ENCODE data around the gene NDUFV2. TPM values are rescaled to one million over a fixed set of nuclear protein-coding genes. Genes with fewer than 3 reads are reported as not detected.

Gene NDUFV2
- polyA plus RNA-seq, 1 donor (not counting 4 experiments of a cell fraction or from before 2014, with no cell fraction given) = 202 TPM

DNA sequence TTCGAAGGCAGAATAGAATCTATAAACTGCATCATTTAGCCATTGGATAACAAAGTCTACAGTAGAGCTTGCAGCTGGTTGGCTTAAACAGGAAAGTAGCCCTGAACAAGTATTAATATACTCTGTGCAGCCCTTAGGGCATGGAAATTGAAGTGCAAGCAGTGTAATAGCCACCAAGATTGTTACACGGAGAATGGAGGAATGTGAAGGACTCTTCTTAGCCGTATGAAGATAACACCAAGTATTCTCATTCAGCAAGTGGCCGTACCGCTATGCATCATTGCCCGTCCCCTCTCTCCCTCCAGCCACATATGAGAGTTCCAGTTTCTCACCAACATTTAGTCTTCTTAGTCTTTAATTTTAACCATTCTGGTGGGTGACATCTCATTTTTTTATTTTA, 74.5 kb downstream of the NDUFV2 start:
- Histone ChIP-seq H3K9ac (ENCODE audit: control insufficient read depth, extremely low read depth, insufficient read depth, low read length) (no peak overlapping the region), H3K4me3 (ENCODE audit: control insufficient read depth in 2 of 3, extremely low read depth in 1 of 3, insufficient read depth in 2 of 3, low read depth in 1 of 3, low read length in 3 of 3) (no peak overlapping the region), H3K36me3 (ENCODE audit: control insufficient read depth in 2 of 2, extremely low read depth in 1 of 2, insufficient read depth in 2 of 2, low read length in 2 of 2) (no peaks in the 10 kb centered on the region), H3K4me1 (ENCODE audit: control insufficient read depth, extremely low read depth, insufficient read depth, low read length) (peaks cover 6% of the 10 kb centered on the region), H3K27ac (ENCODE audit: control insufficient read depth, insufficient read depth, low read length) (no peak overlapping the region), H4K20me1 (ENCODE audit: control insufficient read depth, extremely low read depth, insufficient read depth, low read length) (no peaks in the 10 kb centered on the region), H2AFZ (ENCODE audit: control insufficient read depth, low read length) (no peak overlapping the region), H3K9me3 (ENCODE audit: control insufficient read depth, low read depth, low read length) (no peaks in the 10 kb centered on the region), H3K9me1 (ENCODE audit: control insufficient read depth, extremely low read depth, insufficient read depth, low read length) (no peaks in the 10 kb centered on the region), H3K79me2 (ENCODE audit: control insufficient read depth, insufficient read depth, low read length) (peaks cover 53% of the 10 kb centered on the region), H3K27me3 (ENCODE audit: control insufficient read depth, extremely low read depth, insufficient read depth, low read length) (no peaks in the 10 kb centered on the region), H3K4me2 (ENCODE audit: control insufficient read depth, extremely low read depth, insufficient read depth, low read depth, low read length) (no peak overlapping the region)
- DNase-seq (ENCODE audit: low read depth, low spot score) (no peak), FAIRE-seq (no peak)
- TF ChIP-seq EZH2 (IDR thresholded peaks at IDR 0.05; ENCODE audit: low read length) = no peak
- TF ChIP-seq, protein P1, sequence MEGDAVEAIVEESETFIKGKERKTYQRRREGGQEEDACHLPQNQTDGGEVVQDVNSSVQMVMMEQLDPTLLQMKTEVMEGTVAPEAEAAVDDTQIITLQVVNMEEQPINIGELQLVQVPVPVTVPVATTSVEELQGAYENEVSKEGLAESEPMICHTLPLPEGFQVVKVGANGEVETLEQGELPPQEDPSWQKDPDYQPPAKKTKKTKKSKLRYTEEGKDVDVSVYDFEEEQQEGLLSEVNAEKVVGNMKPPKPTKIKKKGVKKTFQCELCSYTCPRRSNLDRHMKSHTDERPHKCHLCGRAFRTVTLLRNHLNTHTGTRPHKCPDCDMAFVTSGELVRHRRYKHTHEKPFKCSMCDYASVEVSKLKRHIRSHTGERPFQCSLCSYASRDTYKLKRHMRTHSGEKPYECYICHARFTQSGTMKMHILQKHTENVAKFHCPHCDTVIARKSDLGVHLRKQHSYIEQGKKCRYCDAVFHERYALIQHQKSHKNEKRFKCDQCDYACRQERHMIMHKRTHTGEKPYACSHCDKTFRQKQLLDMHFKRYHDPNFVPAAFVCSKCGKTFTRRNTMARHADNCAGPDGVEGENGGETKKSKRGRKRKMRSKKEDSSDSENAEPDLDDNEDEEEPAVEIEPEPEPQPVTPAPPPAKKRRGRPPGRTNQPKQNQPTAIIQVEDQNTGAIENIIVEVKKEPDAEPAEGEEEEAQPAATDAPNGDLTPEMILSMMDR (optimal IDR thresholded peaks at IDR 0.05 in 1 of 3, IDR thresholded peaks at IDR 0.05 in 1 of 3, conservative IDR thresholded peaks at IDR 0.05 in 1 of 3; ENCODE audit: extremely low read depth in 1 of 3, insufficient read depth in 2 of 3, low read length in 3 of 3) = no peak
- dilution Hi-C loops (cut with MboI; ENCODE audit: extremely low pct_ligation_motif_present, low sequenced_read_pairs) = no loop called here

DNA sequence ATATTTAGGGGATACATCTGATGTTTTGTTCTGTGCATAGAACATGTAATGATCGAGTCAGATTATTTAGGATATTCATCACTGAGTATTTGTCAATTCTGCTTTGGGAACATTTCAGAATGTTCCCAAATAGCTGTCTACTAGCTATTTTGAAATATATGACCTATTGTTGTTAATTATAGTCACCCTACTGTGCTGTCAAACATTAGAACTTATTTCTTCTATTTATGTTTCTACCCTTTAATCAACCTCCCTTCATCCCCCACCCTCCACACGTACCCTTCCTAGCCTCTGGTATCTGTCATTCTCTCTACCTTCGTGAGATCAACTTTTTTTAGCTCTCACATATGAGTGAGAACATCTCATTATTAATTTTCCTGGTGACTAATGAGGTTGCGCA, 75.0 kb downstream of the NDUFV2 start:
- no peak overlapping the region for H3K9ac ChIP-seq (ENCODE audit: control insufficient read depth, extremely low read depth, insufficient read depth, low read length)
- no peak for DNase-seq (ENCODE audit: low read depth, low spot score)
- H3K4me3 ChIP-seq (ENCODE audit: control insufficient read depth in 2 of 3, extremely low read depth in 1 of 3, insufficient read depth in 2 of 3, low read depth in 1 of 3, low read length in 3 of 3) = no peak overlapping the region
- H3K27ac ChIP-seq (ENCODE audit: control insufficient read depth, insufficient read depth, low read length) = no peak overlapping the region
- FAIRE-seq = no peak
- no peaks in the 10 kb centered on the region for H3K9me3 ChIP-seq (ENCODE audit: control insufficient read depth, low read depth, low read length)
- no peaks in the 10 kb centered on the region for H3K9me1 ChIP-seq (ENCODE audit: control insufficient read depth, extremely low read depth, insufficient read depth, low read length)
- peaks cover 48% of the 10 kb centered on the region for H3K79me2 ChIP-seq (ENCODE audit: control insufficient read depth, insufficient read depth, low read length)
- no peaks in the 10 kb centered on the region for H3K27me3 ChIP-seq (ENCODE audit: control insufficient read depth, extremely low read depth, insufficient read depth, low read length)
- H3K4me1 ChIP-seq (ENCODE audit: control insufficient read depth, extremely low read depth, insufficient read depth, low read length) = peaks cover 6% of the 10 kb centered on the region
- no peak overlapping the region for H3K4me2 ChIP-seq (ENCODE audit: control insufficient read depth, extremely low read depth, insufficient read depth, low read depth, low read length)
- H4K20me1 ChIP-seq (ENCODE audit: control insufficient read depth, extremely low read depth, insufficient read depth, low read length) = no peaks in the 10 kb centered on the region
- H3K36me3 ChIP-seq (ENCODE audit: control insufficient read depth in 2 of 2, extremely low read depth in 1 of 2, insufficient read depth in 2 of 2, low read length in 2 of 2) = no peaks in the 10 kb centered on the region
- dilution Hi-C loops (cut with MboI; ENCODE audit: extremely low pct_ligation_motif_present, low sequenced_read_pairs) = no loop called here
- TF ChIP-seq EZH2 (IDR thresholded peaks at IDR 0.05; ENCODE audit: low read length) = no peak
- TF ChIP-seq, protein P1 (optimal IDR thresholded peaks at IDR 0.05 in 1 of 3, IDR thresholded peaks at IDR 0.05 in 1 of 3, conservative IDR thresholded peaks at IDR 0.05 in 1 of 3; ENCODE audit: extremely low read depth in 1 of 3, insufficient read depth in 2 of 3, low read length in 3 of 3) = no peak
- no peak overlapping the region for H2AFZ ChIP-seq (ENCODE audit: control insufficient read depth, low read length)

All from keratinocyte (primary cell).